Fibroblast of lung (primary cell): Measurements from ENCODE around the gene ANO2. TPM values are rescaled to one million over a fixed set of nuclear protein-coding genes. Genes with fewer than 3 reads are reported as not detected.

Experiments used
- DNase-seq, 2 donors: peaks; one replicate each; pipeline versions ENCODE4 v3.0.0 to v3.0.0-alpha.2; 2010; ENCODE audit warnings: low read depth in 2 of 2
- H2AFZ ChIP-seq: 2 replicates; pipeline ENCODE4 v1.5.1; 2012; ENCODE audit warnings: low read length, control low read depth, inconsistent platforms
- H3K27ac ChIP-seq: 2 replicates; pipeline ENCODE4 v1.5.1; 2011; ENCODE audit warnings: low read length, control low read depth; ENCODE audit not compliant: insufficient read depth
- H3K27me3 ChIP-seq: 2 replicates; pipeline ENCODE4 v1.5.1; 2011; ENCODE audit warnings: mild to moderate bottlenecking, low read length; ENCODE audit not compliant: control insufficient read depth, insufficient read depth
- H3K36me3 ChIP-seq: 2 replicates; pipeline ENCODE4 v1.5.1; 2011; ENCODE audit warnings: low read length; ENCODE audit not compliant: control insufficient read depth, insufficient read depth
- H3K4me1 ChIP-seq: 2 replicates; pipeline ENCODE4 v1.5.1; 2011; ENCODE audit warnings: low read length; ENCODE audit not compliant: control insufficient read depth, insufficient read depth; ENCODE audit errors: extremely low read depth
- H3K4me2 ChIP-seq: 2 replicates; pipeline ENCODE4 v1.5.1; 2011; ENCODE audit warnings: low read length, control low read depth; ENCODE audit not compliant: insufficient read depth; ENCODE audit errors: extremely low read depth
- H3K4me3 ChIP-seq, 4 experiments: fragments of 200-600 bp in 1 of 4; sonication (generic) in 1 of 4; replicated peaks in 1 of 4; 2 replicates each; pipeline ENCODE4 v1.5.1; 2011 to 2016; ENCODE audit warnings: low read length in 4 of 4, low read depth in 3 of 4, mild to moderate bottlenecking in 3 of 4, control low read depth in 2 of 4, inconsistent platforms in 1 of 4, mixed read lengths in 1 of 4; ENCODE audit not compliant: insufficient read depth in 1 of 4; ENCODE audit errors: control extremely low read depth in 1 of 4
- H3K79me2 ChIP-seq: 2 replicates; pipeline ENCODE4 v1.5.1; 2012; ENCODE audit warnings: mild to moderate bottlenecking, low read length, inconsistent platforms; ENCODE audit not compliant: control insufficient read depth, insufficient read depth
- H3K9ac ChIP-seq: 2 replicates; pipeline ENCODE4 v1.5.1; 2011; ENCODE audit warnings: mild to moderate bottlenecking, low read length, control low read depth; ENCODE audit not compliant: insufficient read depth
- H3K9me3 ChIP-seq: 2 replicates; pipeline ENCODE4 v1.5.1; 2012; ENCODE audit warnings: low read depth, low read length; ENCODE audit not compliant: control insufficient read depth, insufficient read depth
- H4K20me1 ChIP-seq: 2 replicates; pipeline ENCODE4 v1.5.1; 2011; ENCODE audit warnings: low read length; ENCODE audit not compliant: control insufficient read depth, insufficient read depth; ENCODE audit errors: extremely low read depth
- EZH2 ChIP-seq: IDR thresholded peaks from 2 replicates; pipeline ENCODE4 v1.5.1; 2012; ENCODE audit warnings: low read length, control low read depth, mild to moderate bottlenecking; ENCODE audit errors: missing control alignments
- polyA plus RNA-seq, 2 donors: library from polyadenylated mRNA; depleted of rRNA in 1 of 2; stranded (reverse) in 1 of 2; unstranded in 1 of 2; fragments of >200 nt; gene quantifications; 2 replicates each; pipeline ENCODE4 v1.2.1, GENCODE V29; 2011 to 2012; ENCODE audit warnings: missing spikeins in 1 of 2
- total RNA-seq: library from RNA; depleted of rRNA; stranded (reverse); fragments of >200 nt; gene quantifications from 2 replicates; pipeline ENCODE4 v1.2.1, GENCODE V29; 2014
- TF ChIP-seq, protein P1 (sequence below), 2 donors: IDR thresholded peaks in 1 of 2; conservative IDR thresholded peaks in 1 of 2; 1 replicate in 1 of 2; 2 replicates in 1 of 2; pipeline ENCODE4 v1.5.1; 2011 to 2012; ENCODE audit warnings: low read length in 2 of 2, control low read depth in 1 of 2, inconsistent platforms in 1 of 2, low read depth in 1 of 2, mild to moderate bottlenecking in 1 of 2

ANO2 gene
- total and polyA plus RNA-seq, 2 donors (not counting 1 experiment from before 2014, with no cell fraction given), result 0.15 to 0.17 TPM

GRCh38 chr12:5619628-5620027 lies 325.4 kb downstream of the ANO2 start:
- Histone ChIP-seq H3K9me3 (no peaks in the 10 kb centered on the region), H2AFZ (no peak overlapping the region), H3K4me2 (no peak overlapping the region), H4K20me1 (no peaks in the 10 kb centered on the region), H3K79me2 (no peaks in the 10 kb centered on the region), H3K36me3 (no peaks in the 10 kb centered on the region), H3K27ac (no peak overlapping the region), H3K4me1 (no peaks in the 10 kb centered on the region), H3K27me3 (no peaks in the 10 kb centered on the region), H3K9ac (no peak overlapping the region), H3K4me3 (no peak overlapping the region)
- no peak for DNase-seq
- TF ChIP-seq, protein P1, sequence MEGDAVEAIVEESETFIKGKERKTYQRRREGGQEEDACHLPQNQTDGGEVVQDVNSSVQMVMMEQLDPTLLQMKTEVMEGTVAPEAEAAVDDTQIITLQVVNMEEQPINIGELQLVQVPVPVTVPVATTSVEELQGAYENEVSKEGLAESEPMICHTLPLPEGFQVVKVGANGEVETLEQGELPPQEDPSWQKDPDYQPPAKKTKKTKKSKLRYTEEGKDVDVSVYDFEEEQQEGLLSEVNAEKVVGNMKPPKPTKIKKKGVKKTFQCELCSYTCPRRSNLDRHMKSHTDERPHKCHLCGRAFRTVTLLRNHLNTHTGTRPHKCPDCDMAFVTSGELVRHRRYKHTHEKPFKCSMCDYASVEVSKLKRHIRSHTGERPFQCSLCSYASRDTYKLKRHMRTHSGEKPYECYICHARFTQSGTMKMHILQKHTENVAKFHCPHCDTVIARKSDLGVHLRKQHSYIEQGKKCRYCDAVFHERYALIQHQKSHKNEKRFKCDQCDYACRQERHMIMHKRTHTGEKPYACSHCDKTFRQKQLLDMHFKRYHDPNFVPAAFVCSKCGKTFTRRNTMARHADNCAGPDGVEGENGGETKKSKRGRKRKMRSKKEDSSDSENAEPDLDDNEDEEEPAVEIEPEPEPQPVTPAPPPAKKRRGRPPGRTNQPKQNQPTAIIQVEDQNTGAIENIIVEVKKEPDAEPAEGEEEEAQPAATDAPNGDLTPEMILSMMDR (conservative IDR thresholded peaks at IDR 0.05 in 1 of 2, IDR thresholded peaks at IDR 0.05 in 1 of 2; ENCODE audit: low read depth in 1 of 2, low read length in 2 of 2), result no peak
- TF ChIP-seq EZH2, result no peak

DNA sequence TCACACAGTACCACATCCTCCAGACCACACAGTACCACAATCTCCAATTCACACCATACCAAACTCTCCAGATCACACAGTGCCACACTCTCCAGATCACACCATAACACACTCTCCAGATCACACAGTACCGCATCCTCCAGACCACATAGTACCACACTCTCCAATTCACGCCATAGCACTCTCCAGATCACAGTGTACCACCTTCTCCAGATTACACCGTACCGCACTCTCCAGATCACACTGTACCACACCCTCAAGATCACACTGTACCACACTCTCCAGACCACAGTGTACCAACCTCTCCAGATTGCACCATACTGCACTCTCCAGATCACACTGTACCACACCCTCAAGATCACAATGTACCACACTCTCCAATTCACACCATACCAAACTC lies 328.2 kb downstream of the ANO2 start:
- Histone ChIP-seq H3K4me3 (no peak overlapping the region), H3K27me3 (no peaks in the 10 kb centered on the region), H4K20me1 (no peaks in the 10 kb centered on the region), H2AFZ (no peak overlapping the region), H3K79me2 (no peaks in the 10 kb centered on the region), H3K4me1 (no peaks in the 10 kb centered on the region), H3K27ac (no peak overlapping the region), H3K9me3 (no peaks in the 10 kb centered on the region), H3K36me3 (no peaks in the 10 kb centered on the region), H3K4me2 (no peak overlapping the region), H3K9ac (no peak overlapping the region)
- no peak for DNase-seq
- TF ChIP-seq, protein P1 (conservative IDR thresholded peaks at IDR 0.05 in 1 of 2, IDR thresholded peaks at IDR 0.05 in 1 of 2; ENCODE audit: low read depth in 1 of 2, low read length in 2 of 2), result no peak
- TF ChIP-seq EZH2, result no peak

GRCh38 chr12:5615760-5616159 lies 329.3 kb downstream of the ANO2 start:
- H3K36me3 ChIP-seq, result no peaks in the 10 kb centered on the region
- no peak overlapping the region for H3K27ac ChIP-seq
- no peak for DNase-seq
- TF ChIP-seq EZH2, result no peak
- TF ChIP-seq, protein P1 (conservative IDR thresholded peaks at IDR 0.05 in 1 of 2, IDR thresholded peaks at IDR 0.05 in 1 of 2; ENCODE audit: low read depth in 1 of 2, low read length in 2 of 2), result no peak
- H3K9me3 ChIP-seq, result no peaks in the 10 kb centered on the region
- no peak overlapping the region for H3K4me3 ChIP-seq
- H3K79me2 ChIP-seq, result no peaks in the 10 kb centered on the region
- no peaks in the 10 kb centered on the region for H3K27me3 ChIP-seq
- H2AFZ ChIP-seq, result no peak overlapping the region
- no peak overlapping the region for H3K9ac ChIP-seq
- H4K20me1 ChIP-seq, result no peaks in the 10 kb centered on the region
- no peaks in the 10 kb centered on the region for H3K4me1 ChIP-seq
- no peak overlapping the region for H3K4me2 ChIP-seq
